AG08395 (cell line): Measurements from ENCODE around the gene SCAPER.
"Not testable (repeated sequence)": the region's sequence is repeated elsewhere in the genome, so short reads cannot be mapped to it uniquely, and the experiment has no call there.

Experiments
- DNase-seq: peaks from one replicate; pipeline ENCODE4 v3.0.0; 2012; ENCODE audit warnings: mixed read lengths, low spot score

Gene SCAPER

GRCh38 chr15:76772776-76773175, 132.4 kb downstream of the SCAPER start:
- DNase-seq: no peak

DNA sequence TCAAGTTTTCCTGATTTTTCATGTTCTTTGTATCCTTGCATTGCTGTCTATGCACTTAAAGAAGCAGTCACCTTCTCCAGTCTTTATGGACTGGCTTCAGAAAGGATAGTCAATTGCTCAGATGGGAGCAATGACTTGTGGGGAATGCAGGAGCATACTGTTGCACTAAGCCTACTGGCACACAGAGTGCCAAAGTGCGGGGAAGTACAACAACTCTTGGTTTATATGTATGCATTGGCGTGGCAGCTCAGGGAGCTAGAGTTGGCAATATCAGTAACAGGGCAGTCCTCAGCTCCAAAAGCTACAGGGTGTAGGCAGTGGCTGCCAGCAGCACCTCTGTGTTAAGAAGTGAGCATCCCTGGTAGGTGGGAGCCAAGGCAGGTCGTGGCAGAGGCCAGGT, 141.1 kb downstream of the SCAPER start:
- no peak for DNase-seq

DNA sequence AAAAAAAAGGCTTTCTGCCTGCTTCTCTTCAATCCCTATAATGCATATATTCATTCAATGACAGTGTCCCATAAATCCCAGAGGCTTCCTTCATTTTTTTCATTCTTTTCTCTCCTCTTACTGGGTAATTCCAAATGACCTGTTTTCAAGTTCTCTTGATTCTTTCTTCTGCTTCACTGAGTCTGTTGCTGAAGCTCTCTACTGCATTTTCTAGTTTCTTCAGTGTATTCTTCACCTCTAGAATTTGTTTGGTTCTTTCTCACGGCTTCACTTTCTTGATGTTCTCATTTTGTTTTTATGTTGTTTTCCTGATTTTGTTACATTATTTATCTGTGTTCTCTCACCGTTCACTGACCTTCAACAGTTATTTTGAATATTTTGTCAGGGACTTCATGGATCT, 141.6 kb downstream of the SCAPER start:
- no peak for DNase-seq

- DNase-seq: no peak
These were observed 148.8 kb downstream of the SCAPER start for GRCh38 chr15:76756381-76756780.

DNA sequence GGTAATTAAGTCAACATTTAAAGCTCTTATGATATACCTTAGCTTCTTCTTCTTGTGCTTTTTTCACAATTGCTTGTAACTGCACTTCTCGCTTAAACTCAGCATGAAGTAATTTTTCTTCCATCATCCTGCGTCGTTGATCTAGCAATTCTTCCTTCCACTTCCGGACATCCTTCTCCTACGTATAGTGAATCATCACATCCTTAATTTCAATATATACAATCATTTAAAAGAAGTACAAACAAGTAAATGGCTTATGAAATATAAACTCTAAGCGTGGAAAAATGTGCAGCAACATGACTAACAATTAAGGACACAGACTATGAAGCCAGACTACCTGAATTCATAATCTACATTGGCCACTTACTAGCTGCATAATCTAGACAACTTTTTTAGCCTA, 151.4 kb downstream of the SCAPER start:
- no peak for DNase-seq

GRCh38 chr15:76753131-76753530, 152.0 kb downstream of the SCAPER start:
- DNase-seq: no peak

- no peak for DNase-seq
These were observed 152.6 kb downstream of the SCAPER start for GRCh38 chr15:76752549-76752948.

DNA sequence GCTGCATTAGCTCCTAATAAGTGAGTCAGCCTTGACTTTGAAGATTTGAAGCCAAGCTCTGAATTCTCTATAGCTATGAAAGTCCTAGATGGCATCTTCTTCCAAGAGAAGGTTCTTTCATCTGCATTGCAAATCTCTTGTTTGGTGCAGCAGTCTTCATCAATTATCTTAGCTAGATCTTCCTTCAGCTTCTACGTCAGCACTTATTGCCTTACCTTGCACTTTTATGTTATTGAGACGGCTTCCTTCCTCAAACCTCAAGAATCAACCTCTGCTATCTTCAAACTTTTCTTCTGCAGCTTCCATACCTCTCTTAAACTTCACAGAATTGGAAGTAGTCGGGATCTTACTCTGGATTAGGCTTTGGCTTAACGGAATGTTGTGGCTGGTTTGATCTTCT, 167.6 kb downstream of the SCAPER start:
- DNase-seq: no peak

- DNase-seq: not testable (repeated sequence)
These were observed 172.8 kb downstream of the SCAPER start for GRCh38 chr15:76732321-76732720.

DNA sequence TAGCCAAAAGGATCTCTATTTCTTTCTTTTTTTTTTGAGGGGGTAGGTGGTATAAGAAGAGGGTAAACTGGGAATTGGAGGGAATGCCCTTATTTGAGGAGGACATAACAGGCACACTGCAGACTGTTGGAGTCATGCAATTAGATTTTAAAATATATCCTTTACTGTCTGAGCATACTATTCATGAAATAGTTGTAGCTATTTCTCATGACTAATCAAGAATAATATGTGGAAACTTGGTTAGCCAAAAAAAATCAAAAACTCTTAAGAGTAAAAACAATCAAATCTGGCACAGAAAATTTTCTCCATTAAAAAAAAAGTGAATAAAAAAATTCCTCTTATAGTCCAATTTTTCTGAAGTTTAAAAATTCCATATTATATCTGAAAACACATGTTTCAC, 174.9 kb downstream of the SCAPER start:
- DNase-seq: peak; percentile 3

DNA sequence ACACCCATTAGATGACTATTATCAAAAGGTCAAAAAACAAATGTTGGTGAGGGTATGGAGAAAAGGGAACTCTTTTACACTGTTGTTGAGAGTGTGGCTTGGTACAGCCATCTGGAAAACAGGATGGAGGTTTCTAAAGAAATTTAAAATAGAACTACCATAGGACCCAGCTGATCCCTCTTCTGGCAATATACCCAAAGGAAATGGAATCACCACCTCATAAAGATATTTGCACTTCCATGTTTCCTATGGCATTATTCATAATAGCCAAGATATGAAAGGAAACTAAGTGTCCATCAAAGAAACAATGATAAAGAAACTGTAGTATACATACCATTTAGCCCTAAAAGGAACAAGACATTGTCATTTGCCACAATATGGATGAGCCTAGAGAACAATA, 186.3 kb downstream of the SCAPER start:
- no peak for DNase-seq

DNA sequence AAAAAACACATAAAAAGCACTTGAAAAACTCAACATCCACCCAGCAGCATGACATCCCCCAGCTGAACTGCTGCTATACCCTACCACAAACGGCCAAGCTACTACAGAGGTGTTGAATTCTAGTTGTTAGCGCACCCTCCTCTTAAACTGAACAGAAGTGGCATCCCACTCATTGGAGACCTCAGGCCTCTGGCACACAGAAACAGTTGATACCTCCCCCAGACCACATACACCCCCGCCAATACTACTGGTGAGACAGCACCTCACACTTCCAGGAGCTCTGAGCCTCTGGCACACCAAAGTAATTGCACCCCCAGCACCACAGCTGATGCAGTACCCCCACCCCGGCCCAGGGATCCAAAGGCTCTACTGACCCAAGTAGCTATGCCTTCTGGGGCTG, 190.2 kb downstream of the SCAPER start:
- DNase-seq: no peak

GRCh38 chr15:76711351-76711827, 193.8 kb downstream of the SCAPER start:
- DNase-seq: no peak

GRCh38 chr15:76704032-76704431, 201.1 kb downstream of the SCAPER start:
- DNase-seq: not testable (repeated sequence)

GRCh38 chr15:76696840-76697239, 208.3 kb downstream of the SCAPER start:
- DNase-seq: no peak

DNA sequence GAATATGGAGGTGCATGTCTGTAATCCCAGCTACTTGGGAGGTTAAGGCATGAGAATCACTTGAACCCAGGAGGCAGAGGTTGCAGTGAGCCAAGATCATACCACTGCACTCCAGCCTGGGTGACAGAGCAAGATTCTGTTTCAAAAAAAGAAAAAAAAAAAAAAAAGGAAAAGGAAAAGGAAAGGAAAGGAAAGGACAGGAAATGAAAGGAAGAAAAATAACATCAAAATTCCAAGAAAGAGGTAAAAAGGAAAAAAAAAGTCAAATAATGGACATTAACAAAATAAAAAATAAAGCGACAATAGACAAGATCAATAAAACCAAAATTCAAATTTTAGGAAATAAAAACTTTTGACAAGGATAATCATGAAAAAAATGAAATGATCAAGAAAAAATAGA, 212.6 kb downstream of the SCAPER start:
- not testable (repeated sequence) for DNase-seq

- not testable (repeated sequence) for DNase-seq
These were observed 217.5 kb downstream of the SCAPER start for GRCh38 chr15:76687592-76687991.

GRCh38 chr15:76684002-76684401, 221.1 kb downstream of the SCAPER start:
- DNase-seq: no peak

DNA sequence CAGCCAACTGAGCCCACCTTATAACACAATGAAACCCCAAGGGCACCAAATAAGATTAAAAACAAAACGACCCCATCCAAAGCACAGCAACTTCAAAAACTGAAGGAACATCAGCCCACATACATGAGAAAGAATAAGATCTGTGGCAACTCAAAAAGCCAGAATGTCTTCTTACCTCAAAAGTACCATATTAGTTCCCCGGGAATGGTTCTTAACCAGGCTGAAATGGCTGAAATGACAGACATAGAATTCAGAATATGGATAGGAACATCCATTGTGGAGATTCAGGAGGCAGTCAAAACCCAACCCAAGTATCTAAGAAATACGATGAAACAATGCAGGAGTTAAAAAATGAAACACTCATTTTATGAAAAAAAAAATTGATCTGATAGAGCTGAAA, 222.3 kb downstream of the SCAPER start:
- DNase-seq: no peak

DNA sequence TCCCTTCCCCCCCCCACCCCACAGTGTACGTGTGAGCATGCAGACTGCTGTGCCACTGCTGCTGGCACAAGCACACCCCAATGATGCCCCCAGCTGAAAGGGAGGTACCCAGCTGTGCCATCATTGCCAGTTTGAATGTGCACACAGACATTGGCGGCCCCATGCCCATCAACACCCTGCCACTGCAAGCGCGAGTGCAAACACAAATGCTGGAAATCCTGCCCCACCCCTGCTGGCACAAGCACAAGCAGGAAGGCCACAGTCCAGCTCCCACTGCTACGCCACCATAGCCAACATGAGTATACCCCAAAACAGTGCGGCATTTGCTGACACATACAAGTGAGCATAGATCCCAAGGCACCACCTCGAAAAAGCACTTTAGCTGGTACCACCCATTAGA, 222.9 kb downstream of the SCAPER start:
- no peak for DNase-seq

GRCh38 chr15:76678766-76679165, 226.4 kb downstream of the SCAPER start:
- DNase-seq: peak; percentile 9

GRCh38 chr15:76674883-76675282, 230.3 kb downstream of the SCAPER start:
- peak; percentile 2 for DNase-seq

DNA sequence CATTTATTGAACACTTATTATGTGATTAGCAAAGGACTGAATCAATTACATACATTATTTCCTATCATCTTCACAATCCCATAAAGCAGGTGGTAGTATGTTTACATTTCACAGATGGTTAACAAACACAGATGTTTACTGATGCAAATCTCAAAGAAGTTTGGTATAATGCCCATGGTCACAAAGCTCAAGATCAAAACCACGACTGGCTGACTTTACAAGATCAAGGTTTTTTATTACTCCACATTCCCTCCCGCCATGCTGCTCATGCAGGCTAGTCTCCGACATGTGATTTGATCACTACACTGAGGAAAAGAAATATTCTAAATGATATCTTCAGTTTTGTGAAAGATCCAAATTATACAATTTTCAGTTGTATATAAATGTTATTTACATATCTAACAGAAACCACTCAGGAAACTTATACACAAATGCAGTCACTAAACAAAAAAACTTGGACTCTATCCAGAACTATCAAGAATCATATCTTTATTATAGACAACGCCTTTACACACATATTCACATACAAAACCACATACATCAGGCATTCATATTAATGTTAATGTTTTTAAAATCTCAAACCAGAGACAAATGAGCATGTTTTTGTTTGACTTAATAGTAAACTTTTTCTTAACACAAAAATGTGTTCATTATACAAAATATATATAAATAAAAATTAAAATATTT, 235.5 kb downstream of the SCAPER start:
- no peak for DNase-seq

GRCh38 chr15:76668900-76669299, 236.2 kb downstream of the SCAPER start:
- no peak for DNase-seq
